ENCODE measurements around the gene ZC3H12A. TPM values are rescaled to one million over a fixed set of nuclear protein-coding genes. Genes with fewer than 3 reads are reported as not detected.

Gene ZC3H12A
- total RNA-seq, 3 donors from 2014 or later (not counting 1 experiment from before 2014, with no cell fraction given): 219 to 366 (median 289) TPM

- no peaks in the 10 kb centered on the region for H3K27me3 ChIP-seq (ENCODE audit: control insufficient read depth, insufficient read depth, low read length)
- Mint-ChIP-seq H3K27ac (no peak overlapping the region), H3K27me3 (ENCODE audit: low read depth in 2 of 2) (no peaks in the 10 kb centered on the region), H3K4me3 (no peak overlapping the region), H3K9me3 (no peaks in the 10 kb centered on the region), H3K4me1 (peaks cover 0 to 4% of the 10 kb centered on the region in 2 donors), H3K36me3 (no peaks in the 10 kb centered on the region)
- H3K36me3 ChIP-seq (ENCODE audit: control insufficient read depth, insufficient read depth, low read length): no peaks in the 10 kb centered on the region
- WGBS (ENCODE audit: insufficient coverage): 87% methylated on average over 6 of the region's 6 CpGs
- H3K4me3 ChIP-seq (ENCODE audit: low read length): no peak overlapping the region
- intact Hi-C loops (cut with micrococcal nuclease): no loop called here
- H3K27ac ChIP-seq (ENCODE audit: low read length): no peak overlapping the region
- H3K9me3 ChIP-seq (ENCODE audit: control insufficient read depth, insufficient read depth, low read length): no peaks in the 10 kb centered on the region
- no peak for TF ChIP-seq CTCF (IDR thresholded peaks at IDR 0.05)
- H3K4me1 ChIP-seq (ENCODE audit: control insufficient read depth, insufficient read depth, low read length): no peaks in the 10 kb centered on the region
- DNase-seq (no peak), ATAC-seq (no peak)
Observed at GRCh38 chr1:37465593-37466517, 8.5 kb upstream of the ZC3H12A start.

- intact Hi-C loops (cut with micrococcal nuclease): no loop called here
- Mint-ChIP-seq H3K36me3 (no peaks in the 10 kb centered on the region), H3K4me1 (peaks cover 15 to 22% of the 10 kb centered on the region in 2 donors), H3K27me3 (ENCODE audit: low read depth in 2 of 2) (no peaks in the 10 kb centered on the region), H3K27ac (no peak overlapping the region), H3K4me3 (no peak overlapping the region), H3K9me3 (no peaks in the 10 kb centered on the region)
- TF ChIP-seq CTCF (IDR thresholded peaks at IDR 0.05): no peak
- ATAC-seq: no peak
- H3K36me3 ChIP-seq (ENCODE audit: control insufficient read depth, insufficient read depth, low read length): no peaks in the 10 kb centered on the region
- no peak overlapping the region for H3K4me3 ChIP-seq (ENCODE audit: low read length)
- no peaks in the 10 kb centered on the region for H3K9me3 ChIP-seq (ENCODE audit: control insufficient read depth, insufficient read depth, low read length)
- no peak for DNase-seq
- H3K27me3 ChIP-seq (ENCODE audit: control insufficient read depth, insufficient read depth, low read length): no peaks in the 10 kb centered on the region
- 93% methylated on average over 5 of the region's 5 CpGs for WGBS (ENCODE audit: insufficient coverage)
- no peak overlapping the region for H3K27ac ChIP-seq (ENCODE audit: low read length)
- peaks cover 21% of the 10 kb centered on the region for H3K4me1 ChIP-seq (ENCODE audit: control insufficient read depth, insufficient read depth, low read length)
Observed at GRCh38 chr1:37468037-37468436, 6.3 kb upstream of the ZC3H12A start.

GRCh38 chr1:37469386-37469785 is 5.0 kb upstream of the ZC3H12A start:
- no peak overlapping the region for H3K4me3 ChIP-seq (ENCODE audit: low read length)
- Mint-ChIP-seq H3K27ac (peak overlapping the region in 1 of 2 donors; percentile 11), H3K4me3 (no peak overlapping the region), H3K36me3 (no peaks in the 10 kb centered on the region), H3K9me3 (no peaks in the 10 kb centered on the region), H3K4me1 (peaks cover 25 to 31% of the 10 kb centered on the region in 2 donors), H3K27me3 (ENCODE audit: low read depth in 2 of 2) (no peaks in the 10 kb centered on the region)
- intact Hi-C loops (cut with micrococcal nuclease): no loop called here
- H3K27ac ChIP-seq (ENCODE audit: low read length): no peak overlapping the region
- no peaks in the 10 kb centered on the region for H3K9me3 ChIP-seq (ENCODE audit: control insufficient read depth, insufficient read depth, low read length)
- H3K4me1 ChIP-seq (ENCODE audit: control insufficient read depth, insufficient read depth, low read length): peaks cover 31% of the 10 kb centered on the region
- DNase-seq: no peak
- H3K27me3 ChIP-seq (ENCODE audit: control insufficient read depth, insufficient read depth, low read length): no peaks in the 10 kb centered on the region
- WGBS (ENCODE audit: insufficient coverage): 96% methylated on average over 3 of the region's 3 CpGs
- H3K36me3 ChIP-seq (ENCODE audit: control insufficient read depth, insufficient read depth, low read length): no peaks in the 10 kb centered on the region
- no peak for ATAC-seq
- TF ChIP-seq CTCF (IDR thresholded peaks at IDR 0.05): no peak

All from natural killer cell (primary cell).